GM19438 (cell line): ENCODE results near the gene ERC2.

Experiments
- ATAC-seq: cut with Tn5 transposase; IDR thresholded peaks from one replicate; pipeline ENCODE4 v1.9.1; 2021; ENCODE audit warnings: low read depth; ENCODE audit not compliant: unreplicated experiment

ERC2 gene

GRCh38 chr3:55557549-55557948 lies 910.7 kb downstream of the ERC2 start:
- ATAC-seq = no peak

GRCh38 chr3:55556619-55557537 lies 911.4 kb downstream of the ERC2 start:
- ATAC-seq = no peak

- ATAC-seq = no peak
Measured at GRCh38 chr3:55555873-55556618, 912.2 kb downstream of the ERC2 start.

- ATAC-seq = no peak
Measured at GRCh38 chr3:55554634-55555425, 913.4 kb downstream of the ERC2 start.

- no peak for ATAC-seq
Measured at GRCh38 chr3:55551644-55552043, 916.6 kb downstream of the ERC2 start.

GRCh38 chr3:55549177-55549576 lies 919.1 kb downstream of the ERC2 start:
- no peak for ATAC-seq

GRCh38 chr3:55546866-55547669 lies 921.2 kb downstream of the ERC2 start:
- no peak for ATAC-seq

- no peak for ATAC-seq
Measured at GRCh38 chr3:55545995-55546394, 922.3 kb downstream of the ERC2 start.

GRCh38 chr3:55544219-55544618 lies 924.0 kb downstream of the ERC2 start:
- no peak for ATAC-seq

GRCh38 chr3:55543181-55543614 lies 925.1 kb downstream of the ERC2 start:
- ATAC-seq = no peak

GRCh38 chr3:55541456-55541855 lies 926.8 kb downstream of the ERC2 start:
- no peak for ATAC-seq

GRCh38 chr3:55541016-55541415 lies 927.3 kb downstream of the ERC2 start:
- ATAC-seq = no peak

GRCh38 chr3:55540579-55540978 lies 927.7 kb downstream of the ERC2 start:
- ATAC-seq = no peak

GRCh38 chr3:55538158-55538557 lies 930.1 kb downstream of the ERC2 start:
- ATAC-seq = no peak

- ATAC-seq = no peak
Measured at GRCh38 chr3:55537563-55537962, 930.7 kb downstream of the ERC2 start.

GRCh38 chr3:55537129-55537528 lies 931.1 kb downstream of the ERC2 start:
- no peak for ATAC-seq

- ATAC-seq = no peak
Measured at GRCh38 chr3:55534876-55535275, 933.4 kb downstream of the ERC2 start.

GRCh38 chr3:55532806-55533205 lies 935.5 kb downstream of the ERC2 start:
- ATAC-seq = no peak

GRCh38 chr3:55531321-55531720 lies 936.9 kb downstream of the ERC2 start:
- no peak for ATAC-seq

GRCh38 chr3:55527361-55527760 lies 940.9 kb downstream of the ERC2 start:
- ATAC-seq = no peak
